ENCODE results near the gene FXYD1.
"Not testable (repeated sequence)": the region's sequence is repeated elsewhere in the genome, so short reads cannot be mapped to it uniquely, and the experiment has no call there.

The FXYD1 gene

GRCh38 chr19:35125749-35126623 is 12.6 kb upstream of the FXYD1 start:
- no peak overlapping the region for H3K4me3 ChIP-seq (ENCODE audit: low read depth, low read length)
- no peak for TF ChIP-seq CTCF (IDR thresholded peaks at IDR 0.05; ENCODE audit: low read depth, low read length)
- DNase-seq (ENCODE audit: low read depth, low spot score) = no peak
- in situ Hi-C loops (cut with HindIII; ENCODE audit: low sequenced_read_pairs) = no loop called here

- in situ Hi-C loops (cut with HindIII; ENCODE audit: low sequenced_read_pairs) = no loop called here
- no peak for TF ChIP-seq CTCF (IDR thresholded peaks at IDR 0.05; ENCODE audit: low read depth, low read length)
- no peak for DNase-seq (ENCODE audit: low read depth, low spot score)
- no peak overlapping the region for H3K4me3 ChIP-seq (ENCODE audit: low read depth, low read length)
Observed at GRCh38 chr19:35126624-35126959, 12.0 kb upstream of the FXYD1 start.

- TF ChIP-seq CTCF (IDR thresholded peaks at IDR 0.05; ENCODE audit: low read depth, low read length) = no peak
- H3K4me3 ChIP-seq (ENCODE audit: low read depth, low read length) = no peak overlapping the region
- no peak for DNase-seq (ENCODE audit: low read depth, low spot score)
- in situ Hi-C loops (cut with HindIII; ENCODE audit: low sequenced_read_pairs) = no loop called here
Observed at GRCh38 chr19:35127871-35128270, 10.8 kb upstream of the FXYD1 start.

GRCh38 chr19:35128398-35129057 is 10.1 kb upstream of the FXYD1 start:
- no peak for TF ChIP-seq CTCF (IDR thresholded peaks at IDR 0.05; ENCODE audit: low read depth, low read length)
- H3K4me3 ChIP-seq (ENCODE audit: low read depth, low read length) = no peak overlapping the region
- in situ Hi-C loops (cut with HindIII; ENCODE audit: low sequenced_read_pairs) = no loop called here
- no peak for DNase-seq (ENCODE audit: low read depth, low spot score)

GRCh38 chr19:35129724-35130274 is 8.8 kb upstream of the FXYD1 start:
- DNase-seq (ENCODE audit: low read depth, low spot score); H3K4me3 ChIP-seq (ENCODE audit: low read depth, low read length); in situ Hi-C loops (cut with HindIII; ENCODE audit: low sequenced_read_pairs): not testable (repeated sequence)

GRCh38 chr19:35130761-35131720 is 7.6 kb upstream of the FXYD1 start:
- in situ Hi-C loops (cut with HindIII; ENCODE audit: low sequenced_read_pairs) = no loop called here
- DNase-seq (ENCODE audit: low read depth, low spot score) = no peak

More at GRCh38 chr19:35130761-35131720, 7.6 kb upstream of the FXYD1 start:
- no peak overlapping the region for H3K4me3 ChIP-seq (ENCODE audit: low read depth, low read length)
- no peak for TF ChIP-seq CTCF (IDR thresholded peaks at IDR 0.05; ENCODE audit: low read depth, low read length)

All from astrocyte of the spinal cord (primary cell).